HG02852 (cell line): ENCODE data around the gene PCGF1.
"Not testable (repeated sequence)": the region's sequence is repeated elsewhere in the genome, so short reads cannot be mapped to it uniquely, and the experiment has no call there.

ENCODE experiments used
- ATAC-seq: cut with Tn5 transposase; IDR thresholded peaks from one replicate; pipeline ENCODE4 v1.9.1; 2021; ENCODE audit warnings: mild to moderate bottlenecking, moderate library complexity; ENCODE audit not compliant: unreplicated experiment

The PCGF1 gene

DNA sequence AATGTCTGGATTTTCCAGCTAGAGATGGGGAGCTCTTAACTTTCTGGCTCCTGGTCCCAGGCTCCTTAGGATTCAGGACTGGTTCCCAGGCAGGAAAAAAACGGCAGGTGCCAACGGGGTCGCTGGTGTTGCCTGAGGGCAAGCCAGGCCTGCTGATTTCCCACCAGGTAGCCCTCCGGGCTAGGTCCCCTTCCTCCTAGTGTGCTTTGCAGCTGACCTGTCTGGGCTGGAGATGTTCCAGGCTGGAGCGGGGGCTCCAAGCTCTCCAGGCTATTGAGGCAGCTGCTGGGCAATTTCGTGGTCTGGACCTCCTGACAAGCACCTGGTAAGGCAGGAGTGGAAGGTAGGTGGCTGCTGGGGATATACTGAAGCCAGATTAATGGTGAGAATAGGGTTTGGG, 33.0 kb downstream of the PCGF1 start:
- ATAC-seq = no peak

- ATAC-seq = no peak
Measured at GRCh38 chr2:74472945-74473258, 34.6 kb downstream of the PCGF1 start.

DNA sequence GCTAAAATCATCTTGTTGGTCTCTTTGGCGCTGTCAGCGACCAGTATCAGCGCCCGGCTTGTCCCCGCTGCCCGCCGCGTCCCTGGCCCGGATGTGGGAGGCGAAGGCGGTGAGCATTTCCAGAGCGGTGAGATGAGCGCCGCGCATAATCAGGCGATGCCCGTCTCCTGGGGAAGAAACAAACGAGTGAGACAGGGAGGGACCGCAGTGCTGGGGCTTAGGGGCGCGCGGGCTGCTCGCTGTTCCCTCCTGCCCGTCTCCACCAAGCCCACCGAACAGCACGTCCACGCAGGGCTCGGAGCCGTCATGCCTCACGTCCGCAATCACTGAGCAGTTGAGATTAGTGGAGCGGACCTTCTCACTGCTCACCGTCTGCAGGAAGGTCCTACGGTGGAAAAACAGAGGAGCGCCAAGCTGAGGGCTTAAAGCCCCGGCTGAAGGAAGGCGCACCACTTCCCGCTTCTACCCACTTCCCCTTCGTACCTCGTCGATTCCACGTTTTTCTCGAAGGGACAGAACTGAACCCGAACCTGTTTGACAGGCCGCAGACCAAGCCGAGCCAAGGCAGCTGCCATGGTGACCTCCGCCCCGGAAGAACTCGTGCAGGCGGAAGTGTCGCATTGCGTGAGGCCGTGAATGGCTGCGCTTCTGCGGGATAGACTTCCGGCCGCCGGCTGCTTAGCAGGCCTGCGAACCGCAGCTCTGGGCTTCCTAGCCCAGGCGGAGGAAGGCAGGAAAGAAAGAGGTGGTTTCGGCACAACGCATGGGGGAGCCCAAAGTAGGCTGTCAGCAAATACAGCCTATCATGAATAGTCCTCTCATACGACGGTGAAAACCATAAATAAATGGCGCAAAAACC, 35.2 kb downstream of the PCGF1 start, which contains the start of gene MRPL53:
Gene MRPL53 (minus strand): TSS at position 595 of the 859 bp plus-strand sequence. CDS start 20 bp downstream, at position 575.
- ATAC-seq = peak; percentile 83

DNA sequence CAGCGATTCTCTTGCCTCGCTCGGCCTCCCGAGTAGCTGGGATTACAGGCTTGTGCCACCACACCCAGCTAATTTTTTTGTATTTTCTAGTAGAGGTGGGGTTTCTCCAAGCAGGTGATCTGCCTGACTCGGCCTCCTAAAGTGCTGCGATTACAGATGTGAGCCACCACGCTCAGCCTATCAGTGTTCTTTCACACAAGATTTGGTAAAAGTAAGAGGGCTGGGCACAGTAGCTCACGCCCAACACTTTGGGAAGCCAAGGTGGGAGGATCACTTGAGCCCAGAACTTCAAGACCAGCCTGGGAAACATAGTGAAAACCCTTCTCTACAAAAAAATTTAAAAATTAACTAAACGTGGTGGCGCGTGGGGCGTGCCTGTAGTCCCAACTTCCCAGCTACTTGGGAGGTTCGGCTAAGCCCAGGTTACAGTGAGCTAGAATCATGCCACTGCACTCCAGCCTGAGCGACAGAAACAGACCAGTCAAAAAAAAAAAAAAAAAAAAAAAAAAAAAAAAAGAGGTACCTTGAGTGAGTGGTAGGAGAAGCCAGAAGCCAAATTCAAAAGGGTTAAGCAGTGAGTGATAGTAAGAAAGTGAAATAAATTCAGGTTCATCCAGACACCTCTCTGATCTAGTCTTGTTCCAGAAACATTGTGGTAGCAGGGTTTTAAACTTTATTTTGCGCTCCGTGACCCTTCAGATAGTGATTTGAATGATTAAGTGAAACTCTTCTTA, 36.0 kb downstream of the PCGF1 start:
- ATAC-seq = no peak

- not testable (repeated sequence) for ATAC-seq
Measured at GRCh38 chr2:74470742-74471141, 36.8 kb downstream of the PCGF1 start.

DNA sequence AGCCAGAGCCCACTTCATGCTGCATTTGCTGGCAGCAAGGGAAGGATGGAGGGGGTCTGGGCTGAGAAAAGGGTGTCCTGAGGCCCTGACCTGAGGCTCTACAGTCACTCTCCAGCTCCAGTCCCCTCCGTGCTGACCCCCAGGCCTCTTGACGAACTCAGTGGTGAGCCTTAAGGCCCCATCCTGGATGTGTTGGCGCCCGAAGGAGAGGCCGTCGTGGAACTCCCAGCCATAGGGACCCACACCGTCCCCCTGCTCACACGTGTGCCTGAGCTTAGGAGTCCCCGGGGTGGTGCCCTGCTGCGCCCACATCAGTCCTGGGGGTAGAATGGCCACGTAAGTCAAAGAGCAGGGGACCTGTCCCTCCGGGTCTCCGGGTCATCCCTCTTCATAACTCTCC, 43.1 kb downstream of the PCGF1 start:
- ATAC-seq = peak; percentile 1

DNA sequence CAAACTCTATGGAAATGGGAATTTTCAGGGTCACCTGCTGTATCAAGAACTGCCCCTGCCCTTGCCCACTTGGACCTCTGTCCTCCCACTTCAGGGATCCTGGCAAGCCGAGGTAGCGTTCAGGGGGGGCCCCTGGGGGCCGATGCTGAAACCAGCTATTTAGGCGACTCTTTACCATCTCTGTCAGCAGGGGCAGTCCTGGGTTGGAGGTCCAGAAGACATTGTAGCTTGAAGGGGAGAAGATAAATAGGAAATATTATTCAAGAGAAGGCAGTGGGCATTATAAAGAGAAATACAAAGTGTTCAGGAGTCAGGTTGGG, 44.7 kb downstream of the PCGF1 start:
- ATAC-seq = no peak

GRCh38 chr2:74462054-74462785, 45.3 kb downstream of the PCGF1 start:
- no peak for ATAC-seq

DNA sequence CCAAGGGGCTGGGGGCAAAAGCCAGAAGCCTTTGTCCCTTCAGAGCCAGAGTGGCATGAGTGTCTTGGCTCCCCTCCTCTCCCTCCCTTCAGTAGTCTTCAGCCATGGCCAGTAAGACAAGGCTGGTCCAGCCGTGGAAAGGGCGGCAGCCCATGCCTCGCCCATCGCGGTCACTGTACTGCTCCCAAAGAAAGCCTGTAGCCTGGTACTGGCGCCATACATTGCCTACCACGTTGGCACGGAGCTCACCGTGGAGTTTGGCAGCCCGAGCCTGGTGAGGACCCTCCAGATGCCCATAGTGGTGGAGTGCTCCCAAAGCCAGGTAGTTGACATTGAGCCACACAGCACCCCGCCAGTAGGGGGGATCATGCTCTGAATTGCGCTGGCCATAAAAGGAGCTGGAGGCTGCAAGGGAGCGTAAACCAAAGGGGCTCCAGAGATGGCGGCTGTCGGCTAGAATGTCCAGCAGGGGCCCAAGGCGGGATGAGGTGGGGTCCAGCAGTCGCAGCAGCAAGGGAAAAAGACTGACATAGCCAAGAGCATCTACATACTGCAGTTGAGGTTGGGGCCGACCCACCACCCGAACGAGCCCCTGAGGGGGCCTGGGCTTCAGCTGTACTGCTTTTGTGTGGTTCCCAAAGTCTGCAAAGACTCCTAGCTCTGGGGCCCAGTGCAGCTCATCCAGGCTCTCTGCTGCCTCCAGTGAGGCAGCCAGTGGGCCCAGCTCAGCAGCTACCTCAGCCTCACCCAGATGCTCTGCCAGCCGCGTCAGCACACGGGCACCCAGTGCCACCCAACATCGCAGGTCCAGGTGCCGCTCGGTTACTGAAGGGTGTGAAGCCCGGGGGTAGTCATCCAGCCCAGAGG, 46.1 kb downstream of the PCGF1 start:
- no peak for ATAC-seq

GRCh38 chr2:74460187-74460586, 47.3 kb downstream of the PCGF1 start:
- ATAC-seq = not testable (repeated sequence)

DNA sequence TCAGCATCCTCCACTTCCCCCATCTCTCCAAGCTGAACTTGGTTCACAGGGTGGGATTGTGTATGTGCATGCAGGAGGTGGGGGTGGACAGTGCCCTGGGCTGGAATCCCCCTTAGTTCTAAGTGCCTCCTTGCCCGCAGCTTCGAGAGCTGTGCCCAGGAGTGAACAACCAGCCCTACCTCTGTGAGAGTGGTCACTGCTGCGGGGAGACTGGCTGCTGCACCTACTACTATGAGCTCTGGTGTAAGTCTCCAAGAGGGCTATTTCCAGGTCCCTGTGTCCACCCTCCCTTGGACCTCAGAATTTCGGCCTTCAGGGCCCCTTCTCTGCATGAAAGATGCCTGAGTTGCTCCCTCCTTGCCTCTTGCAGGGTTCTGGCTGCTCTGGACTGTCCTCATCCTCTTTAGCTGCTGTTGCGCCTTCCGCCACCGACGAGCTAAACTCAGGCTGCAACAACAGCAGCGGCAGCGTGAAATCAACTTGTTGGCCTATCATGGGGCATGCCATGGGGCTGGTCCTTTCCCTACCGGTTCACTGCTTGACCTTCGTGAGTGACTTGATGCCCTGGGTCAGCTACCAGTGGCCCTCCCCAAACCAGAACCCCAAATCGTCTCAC, 47.9 kb downstream of the PCGF1 start:
- not testable (repeated sequence) for ATAC-seq

DNA sequence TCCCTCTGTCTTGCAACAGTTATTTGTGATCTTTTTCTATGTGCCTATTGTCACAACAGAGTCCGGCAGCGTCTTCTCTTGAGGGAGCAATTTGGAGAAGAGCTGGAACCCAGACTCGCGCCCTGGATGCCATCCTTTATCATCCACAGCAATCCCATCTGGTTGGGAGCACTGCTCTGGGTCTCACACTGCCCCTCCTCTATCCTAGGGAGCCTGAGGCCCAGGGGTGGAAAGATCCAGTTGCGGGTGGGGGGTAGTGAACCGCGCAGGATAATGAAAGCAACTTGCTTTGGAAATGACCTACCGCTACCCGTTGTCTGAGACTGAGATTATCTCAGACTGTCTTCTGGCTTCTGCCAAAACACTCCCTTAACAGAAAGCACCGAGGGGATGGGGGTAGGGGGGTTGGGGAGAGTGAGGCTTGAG, 48.5 kb downstream of the PCGF1 start:
- no peak for ATAC-seq

GRCh38 chr2:74458132-74458937, 49.2 kb downstream of the PCGF1 start, which contains the start of gene WBP1:
Gene WBP1 (plus strand): TSS chr2:74458438. CDS start chr2:74458603, 165 bp downstream.
- peak; percentile 83 for ATAC-seq

DNA sequence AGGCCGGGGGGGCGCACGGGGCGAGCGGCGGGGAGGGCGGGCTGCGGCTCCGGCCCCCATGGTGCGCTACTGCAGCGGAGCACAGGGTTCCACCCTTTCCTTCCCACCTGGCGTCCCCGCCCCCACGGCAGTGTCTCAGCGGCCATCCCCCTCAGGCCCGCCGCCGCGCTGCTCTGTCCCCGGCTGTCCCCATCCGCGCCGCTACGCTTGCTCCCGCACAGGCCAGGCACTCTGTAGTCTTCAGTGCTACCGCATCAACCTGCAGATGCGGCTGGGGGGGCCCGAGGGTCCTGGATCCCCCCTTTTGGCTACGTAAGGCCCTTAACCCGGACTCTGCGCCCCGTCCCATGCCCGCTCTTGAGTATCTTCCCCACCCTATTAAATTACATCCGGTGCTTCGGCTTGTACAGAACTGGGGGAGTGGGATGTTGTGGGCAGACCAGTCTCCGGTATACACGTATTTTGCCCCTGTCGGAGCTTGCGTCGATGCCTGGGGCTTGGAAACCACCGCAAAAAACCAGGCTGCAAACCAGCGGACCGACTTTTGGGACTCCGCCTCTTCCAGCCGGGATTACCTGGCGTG, 49.9 kb downstream of the PCGF1 start:
- peak; percentile 28 for ATAC-seq

DNA sequence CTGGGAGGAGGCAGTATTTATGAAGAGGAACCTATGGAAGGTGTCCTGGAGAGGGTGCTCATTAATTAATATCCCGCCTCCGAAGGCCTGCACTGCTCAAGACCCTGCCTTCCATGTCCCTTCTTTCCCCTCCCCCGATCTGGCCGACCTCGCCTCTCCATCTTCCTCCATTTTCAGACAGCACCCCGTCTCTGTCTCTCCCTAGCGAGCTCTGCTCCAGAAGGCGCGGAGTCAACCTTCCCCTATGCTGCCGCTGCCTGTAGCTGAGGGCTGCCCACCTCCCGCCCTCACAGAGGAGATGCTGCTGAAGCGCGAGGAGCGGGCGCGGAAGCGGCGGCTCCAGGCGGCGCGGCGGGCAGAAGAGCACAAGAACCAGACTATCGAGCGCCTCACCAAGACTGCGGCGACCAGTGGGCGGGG, 50.4 kb downstream of the PCGF1 start:
- ATAC-seq = no peak
